ENCODE data around the gene TBCE. TPM values are rescaled to one million over a fixed set of nuclear protein-coding genes. Genes with fewer than 3 reads are reported as not detected.

The TBCE gene
- total RNA-seq, 1 donor from 2014 or later = 19.1 TPM

DNA sequence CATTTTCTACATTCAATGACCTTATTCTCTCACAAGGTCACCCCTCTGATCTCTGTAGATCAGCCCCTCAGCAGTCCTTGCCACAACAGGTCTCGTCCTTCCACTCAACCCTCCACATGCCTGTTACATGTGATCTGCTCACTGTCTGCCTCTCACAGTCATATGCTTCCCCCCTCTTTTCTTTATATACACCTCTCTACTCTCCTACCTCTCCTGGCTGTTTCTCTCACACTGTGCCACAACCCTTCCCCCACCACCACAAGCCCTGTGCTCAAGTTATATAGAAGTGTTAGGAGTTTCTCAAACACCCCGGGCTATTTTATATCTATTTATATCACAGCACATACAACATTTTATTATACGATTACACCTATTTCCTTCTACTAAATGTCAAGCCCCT, 124.4 kb downstream of the TBCE start:
- Mint-ChIP-seq H3K36me3 (ENCODE audit: low read depth) (peaks cover 31% of the 10 kb centered on the region), H3K4me1 (no peaks in the 10 kb centered on the region), H3K9me3 (no peaks in the 10 kb centered on the region), H3K27me3 (no peaks in the 10 kb centered on the region), H3K4me3 (no peak overlapping the region), H3K27ac (no peak overlapping the region)
- CTCF ChIA-PET = no interaction called here
- DNase-seq = no peak
- intact Hi-C loops (cut with micrococcal nuclease) = no loop called here
- POLR2A ChIA-PET = no interaction called here
- no peak for TF ChIP-seq CTCF (IDR thresholded peaks at IDR 0.05)
- ATAC-seq (ENCODE audit: low read depth) = no peak

GRCh38 chr1:235494531-235494930, 127.3 kb downstream of the TBCE start:
- intact Hi-C loops (cut with micrococcal nuclease) = no loop called here
- POLR2A ChIA-PET = no interaction called here
- H3K4me3 Mint-ChIP-seq = no peak overlapping the region
- no peaks in the 10 kb centered on the region for H3K4me1 Mint-ChIP-seq
- no peak for TF ChIP-seq CTCF (IDR thresholded peaks at IDR 0.05)
- DNase-seq (no peak), ATAC-seq (ENCODE audit: low read depth) (no peak)
- H3K36me3 Mint-ChIP-seq (ENCODE audit: low read depth) = peaks cover 24% of the 10 kb centered on the region
- no peak overlapping the region for H3K27ac Mint-ChIP-seq
- CTCF ChIA-PET = no interaction called here
- no peaks in the 10 kb centered on the region for H3K9me3 Mint-ChIP-seq
- H3K27me3 Mint-ChIP-seq = no peaks in the 10 kb centered on the region

DNA sequence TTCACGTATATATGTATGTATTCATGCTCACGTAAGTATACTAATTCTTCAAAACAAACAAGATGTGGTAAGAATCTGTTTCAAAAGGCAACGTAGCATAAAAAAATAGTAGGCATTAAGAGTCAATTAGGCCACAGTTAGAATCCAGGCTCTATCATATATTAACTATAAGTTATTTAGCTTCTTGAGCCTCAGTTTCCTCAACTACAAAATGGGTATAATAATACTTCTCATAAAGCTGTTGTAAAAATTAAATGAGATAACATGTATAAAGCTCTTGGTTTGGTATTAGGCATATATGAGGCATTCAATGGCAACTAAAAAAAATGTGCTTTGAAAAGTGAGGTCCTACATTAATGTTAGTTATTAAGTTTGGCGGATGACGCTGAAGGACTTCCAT, 127.8 kb downstream of the TBCE start:
- H3K4me3 Mint-ChIP-seq = no peak overlapping the region
- ChIA-PET POLR2A (no interaction called here), CTCF (no interaction called here)
- no peaks in the 10 kb centered on the region for H3K9me3 Mint-ChIP-seq
- no peaks in the 10 kb centered on the region for H3K4me1 Mint-ChIP-seq
- DNase-seq (no peak), ATAC-seq (ENCODE audit: low read depth) (no peak)
- no peak overlapping the region for H3K27ac Mint-ChIP-seq
- TF ChIP-seq CTCF (IDR thresholded peaks at IDR 0.05) = no peak
- H3K36me3 Mint-ChIP-seq (ENCODE audit: low read depth) = peaks cover 22% of the 10 kb centered on the region
- no peaks in the 10 kb centered on the region for H3K27me3 Mint-ChIP-seq
- intact Hi-C loops (cut with micrococcal nuclease) = no loop called here

DNA sequence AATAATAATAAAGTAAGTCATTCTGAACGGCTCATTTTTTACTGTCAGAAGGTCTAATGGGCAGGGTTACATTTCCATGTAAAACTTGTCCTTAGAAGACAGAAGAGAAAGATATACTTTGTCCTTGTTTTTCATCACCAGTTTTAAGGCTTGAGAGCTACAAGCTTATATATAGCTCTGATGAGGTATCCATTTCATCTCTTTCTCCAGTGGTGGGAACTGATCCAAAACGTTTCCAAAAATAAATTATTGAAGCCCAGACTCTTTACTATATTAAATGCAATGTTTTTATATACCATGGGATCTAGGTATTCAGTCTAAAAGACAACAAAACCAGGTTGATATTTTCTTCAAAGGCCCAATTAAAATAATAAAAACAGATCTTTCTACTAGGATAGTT, 128.3 kb downstream of the TBCE start:
- no peak for TF ChIP-seq CTCF (IDR thresholded peaks at IDR 0.05)
- no peak overlapping the region for H3K27ac Mint-ChIP-seq
- no peaks in the 10 kb centered on the region for H3K4me1 Mint-ChIP-seq
- intact Hi-C loops (cut with micrococcal nuclease) = no loop called here
- ChIA-PET POLR2A (no interaction called here), CTCF (no interaction called here)
- H3K4me3 Mint-ChIP-seq = no peak overlapping the region
- peaks cover 22% of the 10 kb centered on the region for H3K36me3 Mint-ChIP-seq (ENCODE audit: low read depth)
- ATAC-seq (ENCODE audit: low read depth) (no peak), DNase-seq (no peak)
- no peaks in the 10 kb centered on the region for H3K27me3 Mint-ChIP-seq
- H3K9me3 Mint-ChIP-seq = no peaks in the 10 kb centered on the region

GRCh38 chr1:235500971-235501540, 133.8 kb downstream of the TBCE start:
- CTCF ChIA-PET = no interaction called here
- H3K4me1 Mint-ChIP-seq = peaks cover 17% of the 10 kb centered on the region
- POLR2A ChIA-PET = no interaction called here
- H3K36me3 Mint-ChIP-seq (ENCODE audit: low read depth) = peaks cover 9% of the 10 kb centered on the region
- TF ChIP-seq CTCF (IDR thresholded peaks at IDR 0.05) = no peak
- intact Hi-C loops (cut with micrococcal nuclease) = loop anchor here (5.0 to 10.0 kb wide), 9 partner anchors 144 to 1294 kb away; partner anchors contain the start of genes GNG4, HEATR1, LGALS8 and MTR
- DNase-seq (no peak), ATAC-seq (ENCODE audit: low read depth) (no peak)
- no peaks in the 10 kb centered on the region for H3K27me3 Mint-ChIP-seq
- H3K4me3 Mint-ChIP-seq = no peak overlapping the region
- no peaks in the 10 kb centered on the region for H3K9me3 Mint-ChIP-seq
- no peak overlapping the region for H3K27ac Mint-ChIP-seq

Other genes starting within 250 kb of the TBCE start
- gene TOMM20, start 238.6 kb upstream of the TBCE start, total RNA-seq = 80.6 and 82.7 TPM in 2 replicates
- gene RBM34, start 206.2 kb upstream of the TBCE start, total RNA-seq = 122 and 128 TPM in 2 replicates
- 62.2 and 78.5 TPM in 2 replicates for gene ARID4B, start 39.2 kb upstream of the TBCE start, total RNA-seq
- 25.4 and 33.8 TPM in 2 replicates for gene GGPS1, start 38.9 kb upstream of the TBCE start, total RNA-seq
- gene B3GALNT2, start 137.0 kb downstream of the TBCE start, total RNA-seq = 9.1 and 9.5 TPM in 2 replicates